ENCODE measurements around the gene FGF5. TPM values are rescaled to one million over a fixed set of nuclear protein-coding genes. Genes with fewer than 3 reads are reported as not detected.

The FGF5 gene
- total and polyA plus RNA-seq, 11 donors, result 0.10 to 0.83 (median 0.27) TPM; not detected in 2

- ATAC-seq (no peak), DNase-seq (no peak)
- no peaks in the 10 kb centered on the region for H3K36me3 ChIP-seq
- peaks cover 0 to 76% (median 11%) of the 10 kb centered on the region in 9 donors for H3K27me3 ChIP-seq
- H3K9me3 ChIP-seq, result no peaks in the 10 kb centered on the region
- TF ChIP-seq CTCF (IDR thresholded peaks at IDR 0.05) (peak in 5 of 12 donors; percentile 12 to 36 (median 18)), POLR2A (IDR thresholded peaks at IDR 0.05) (no peak)
- H3K4me1 ChIP-seq, result no peaks in the 10 kb centered on the region
- intact Hi-C loops (cut with DNase I), result no loop called here
- no peak overlapping the region for H3K4me3 ChIP-seq
- H3K27ac ChIP-seq, result no peak overlapping the region
Measured at GRCh38 chr4:80221161-80221560, 45.3 kb upstream of the FGF5 start.

- 66 to 79% (median 76%) methylated on average over 2 of the region's 2 CpGs for WGBS, 4 donors
- no peaks in the 10 kb centered on the region for H3K9me3 ChIP-seq
- intact Hi-C loops (cut with DNase I), result no loop called here
Measured at GRCh38 chr4:80225595-80225994, 40.9 kb upstream of the FGF5 start.

GRCh38 chr4:80226094-80226493 lies 40.4 kb upstream of the FGF5 start:
- WGBS, 4 donors, result 36 to 76% (median 41%) methylated on average over 2 of the region's 2 CpGs
- intact Hi-C loops (cut with DNase I), result no loop called here
- ATAC-seq (no peak), DNase-seq (no peak)
- no peak for TF ChIP-seq POLR2A (IDR thresholded peaks at IDR 0.05)
- no peak for TF ChIP-seq CTCF (IDR thresholded peaks at IDR 0.05)
- Histone ChIP-seq H3K27ac (no peak overlapping the region), H3K9me3 (no peaks in the 10 kb centered on the region), H3K36me3 (no peaks in the 10 kb centered on the region), H3K27me3 (peaks cover 0 to 61% (median 5%) of the 10 kb centered on the region in 9 donors), H3K4me3 (no peak overlapping the region), H3K4me1 (no peaks in the 10 kb centered on the region)

More at GRCh38 chr4:80225595-80225994, 40.9 kb upstream of the FGF5 start:
- TF ChIP-seq POLR2A (IDR thresholded peaks at IDR 0.05) (no peak), CTCF (IDR thresholded peaks at IDR 0.05) (no peak)
- Histone ChIP-seq H3K27ac (no peak overlapping the region), H3K4me1 (no peaks in the 10 kb centered on the region), H3K36me3 (no peaks in the 10 kb centered on the region), H3K4me3 (no peak overlapping the region), H3K27me3 (peaks cover 0 to 61% (median 6%) of the 10 kb centered on the region in 9 donors)
- DNase-seq (no peak), ATAC-seq (no peak)

- Histone ChIP-seq H3K27me3 (peaks cover 0 to 44% (median 4%) of the 10 kb centered on the region in 9 donors), H3K4me3 (no peak overlapping the region), H3K9me3 (no peaks in the 10 kb centered on the region), H3K36me3 (no peaks in the 10 kb centered on the region), H3K27ac (no peak overlapping the region), H3K4me1 (no peaks in the 10 kb centered on the region)
- intact Hi-C loops (cut with DNase I), result no loop called here
- no peak for ATAC-seq
- TF ChIP-seq POLR2A (IDR thresholded peaks at IDR 0.05) (no peak), CTCF (IDR thresholded peaks at IDR 0.05) (no peak)
- no peak for DNase-seq
Measured at GRCh38 chr4:80228460-80228859, 38.0 kb upstream of the FGF5 start.

Data from heart left ventricle (tissue), 16 donors.